Endothelial cell of umbilical vein (primary cell): ENCODE results near the gene PTPRE. TPM values are rescaled to one million over a fixed set of nuclear protein-coding genes. Genes with fewer than 3 reads are reported as not detected.
A peak's percentile ranks its signal among the peaks of the same experiment; 100 is the strongest.

ENCODE experiments used
- BruUV-seq: library from RNA; stranded (reverse); fragments of 400-500 nt; replicated peaks from 2 replicates; lab custom pipeline; 2021; lab: Mats Ljungman, UMichigan
- CTCF ChIA-PET: fragments of 300-600, 350-600 bp; sonication (Branson Sonifier 250); formaldehyde crosslinking; loops from one replicate; lab custom pipeline; 2021; ENCODE audit warnings: antibody characterized with exemption, inconsistent platforms; lab: Charles Lee
- POLR2A ChIA-PET: fragments of 300-600, 350-600 bp; sonication (Branson Sonifier 250); formaldehyde crosslinking; loops from one replicate; lab custom pipeline; 2021; ENCODE audit warnings: antibody characterized with exemption, inconsistent platforms; lab: Charles Lee
- DNase-seq: peaks from one replicate; pipeline ENCODE4 v3.0.0-alpha.2; 2011; ENCODE audit warnings: low read depth, low spot score
- FAIRE-seq: peaks from 2 replicates; lab custom pipeline; 2011; peaks lifted over from hg19 to GRCh38; lab: Jason Lieb, UNC
- H2AFZ ChIP-seq: 2 replicates; pipeline ENCODE4 v1.6.0; 2012; ENCODE audit warnings: low read depth, low read length, control low read depth, inconsistent platforms
- H3K27ac ChIP-seq: 2 replicates; pipeline ENCODE4 v1.5.1; 2011; ENCODE audit warnings: low read depth, mild to moderate bottlenecking, control low read depth, low read length, moderate library complexity; ENCODE audit not compliant: insufficient read depth
- H3K27me3 ChIP-seq, 2 experiments: 2 replicates each; pipeline versions ENCODE4 v1.6.0 to v1.6.1; 2011; ENCODE audit warnings: low read length in 2 of 2, mixed read lengths in 1 of 2; ENCODE audit not compliant: control insufficient read depth in 2 of 2, insufficient read depth in 2 of 2
- H3K36me3 ChIP-seq, 2 experiments: 2 replicates in 1 of 2; 3 replicates in 1 of 2; pipeline ENCODE4 v1.5.1; 2011; ENCODE audit warnings: low read length in 2 of 2, mild to moderate bottlenecking in 1 of 2, moderate library complexity in 1 of 2; ENCODE audit not compliant: control insufficient read depth in 2 of 2, insufficient read depth in 2 of 2; ENCODE audit errors: extremely low read depth in 1 of 2
- H3K4me1 ChIP-seq: 3 replicates; pipeline ENCODE4 v1.5.1; 2011; ENCODE audit warnings: mild to moderate bottlenecking, low read length; ENCODE audit not compliant: control insufficient read depth, insufficient read depth; ENCODE audit errors: extremely low read depth
- H3K4me2 ChIP-seq: 2 replicates; pipeline ENCODE4 v1.6.1; 2011; ENCODE audit warnings: low read length, control low read depth, mixed read lengths; ENCODE audit not compliant: insufficient read depth
- H3K4me3 ChIP-seq, 3 experiments: fragments of 200-600 bp in 1 of 3; sonication (generic), shearing (Covaris generic) in 1 of 3; replicated peaks in 1 of 3; 2 replicates each; pipeline ENCODE4 v1.5.1; 2011 to 2016; ENCODE audit warnings: control low read depth in 3 of 3, low read length in 3 of 3, mild to moderate bottlenecking in 2 of 3, inconsistent platforms in 1 of 3, low read depth in 1 of 3, moderate library complexity in 1 of 3; ENCODE audit not compliant: insufficient read depth in 1 of 3
- H3K79me2 ChIP-seq: 2 replicates; pipeline ENCODE4 v1.6.0; 2012; ENCODE audit warnings: low read length, inconsistent platforms; ENCODE audit not compliant: control insufficient read depth, insufficient read depth
- H3K9ac ChIP-seq: replicated peaks from 2 replicates; pipeline ENCODE3; 2011; ENCODE audit warnings: low read length, control low read depth; ENCODE audit not compliant: insufficient read depth; ENCODE audit errors: extremely low read depth
- H3K9me1 ChIP-seq: replicated peaks from 3 replicates; pipeline ENCODE4 v1.6.0; 2011; ENCODE audit warnings: mild to moderate bottlenecking, low read length; ENCODE audit not compliant: control insufficient read depth, insufficient read depth; ENCODE audit errors: extremely low read depth
- H3K9me3 ChIP-seq: replicated peaks from 2 replicates; pipeline ENCODE4 v1.5.1; 2012; ENCODE audit warnings: low read length, inconsistent platforms; ENCODE audit not compliant: control insufficient read depth, insufficient read depth
- H4K20me1 ChIP-seq: replicated peaks from 2 replicates; pipeline ENCODE3; 2011; ENCODE audit warnings: mild to moderate bottlenecking, low read length; ENCODE audit not compliant: control insufficient read depth, insufficient read depth; ENCODE audit errors: extremely low read depth
- CTCF ChIP-seq, 2 donors: IDR thresholded peaks; 1 replicate in 1 of 2; 2 replicates in 1 of 2; pipeline ENCODE4 v1.5.1; 2011; ENCODE audit warnings: low read length in 2 of 2, mild to moderate bottlenecking in 2 of 2, moderate library complexity in 2 of 2, control low read depth in 1 of 2, inconsistent platforms in 1 of 2, low read depth in 1 of 2; ENCODE audit not compliant: insufficient read depth in 1 of 2; ENCODE audit errors: extremely low read depth in 1 of 2
- EZH2 ChIP-seq: IDR thresholded peaks from 2 replicates; pipeline ENCODE4 v1.6.1; 2012; ENCODE audit warnings: borderline replicate concordance, low read depth, mild to moderate bottlenecking, moderate library complexity, low read length, inconsistent platforms; ENCODE audit not compliant: severe bottlenecking
- FOS ChIP-seq: IDR thresholded peaks from 2 replicates; pipeline ENCODE4 v1.6.1; 2011; ENCODE audit warnings: mild to moderate bottlenecking, low read length, moderate library complexity, borderline replicate concordance; ENCODE audit not compliant: insufficient read depth
- JUN ChIP-seq: IDR thresholded peaks from 2 replicates; pipeline ENCODE4 v1.6.1; 2011; ENCODE audit warnings: borderline replicate concordance, low read depth; ENCODE audit not compliant: insufficient read length, insufficient read depth
- MAX ChIP-seq: IDR thresholded peaks from 2 replicates; pipeline ENCODE4 v1.6.1; 2011; ENCODE audit not compliant: insufficient read depth, insufficient read length
- MYC ChIP-seq: IDR thresholded peaks from one replicate; pipeline ENCODE4 v1.6.1; 2011; ENCODE audit warnings: mild to moderate bottlenecking, low read depth, low read length
- POLR2A ChIP-seq: IDR thresholded peaks from 2 replicates; pipeline ENCODE4 v1.6.1; 2012; ENCODE audit warnings: low read depth, mild to moderate bottlenecking, control low read depth, low read length
- POLR2AphosphoS5 ChIP-seq: IDR thresholded peaks from 2 replicates; pipeline ENCODE4 v1.6.1; 2012; ENCODE audit warnings: low read depth, mild to moderate bottlenecking, control low read depth, low read length, moderate library complexity; ENCODE audit not compliant: insufficient read depth
- dilution Hi-C: fragments of 300-500 bp; cut with MboI; formaldehyde crosslinking; loops from one replicate; pipeline ENCODE4 v1.15.0; 2019; ENCODE audit warnings: low sequenced_read_pairs; ENCODE audit not compliant: extremely low pct_ligation_motif_present
- intact Hi-C: fragments of 100-400 bp; cut with micrococcal nuclease; formaldehyde crosslinking; loops from one replicate; pipeline ENCODE4 v1.10.0; 2022
- polyA plus RNA-seq, 4 experiments: library from polyadenylated mRNA; depleted of rRNA in 3 of 4; stranded (reverse) in 3 of 4; unstranded in 1 of 4; fragments of >200 nt; gene quantifications; 2 replicates each; pipeline versions ENCODE4 v1.2.1 to v1.2.3, GENCODE V29; 2011 to 2012; ENCODE audit warnings: missing spikeins in 1 of 4
- total RNA-seq: library from RNA; stranded (reverse); gene quantifications from 2 replicates; pipeline ENCODE4 v1.2.3, GENCODE V29; 2021

The PTPRE gene
- total and polyA plus RNA-seq, 2 donors (not counting 3 experiments of a cell fraction or from before 2014, with no cell fraction given) = 37.3 to 116 TPM

GRCh38 chr10:127875916-127876315, 31.0 kb upstream of the PTPRE start:
- Histone ChIP-seq H3K4me2 (peak overlapping the region; percentile 45), H3K4me1 (peaks cover 5% of the 10 kb centered on the region), H2AFZ (no peak overlapping the region), H3K27ac (no peak overlapping the region), H3K79me2 (no peaks in the 10 kb centered on the region), H4K20me1 (no peaks in the 10 kb centered on the region), H3K36me3 (no peaks in the 10 kb centered on the region), H3K9me1 (no peaks in the 10 kb centered on the region), H3K27me3 (no peaks in the 10 kb centered on the region), H3K4me3 (no peak overlapping the region), H3K9ac (no peak overlapping the region), H3K9me3 (no peaks in the 10 kb centered on the region)
- DNase-seq = peak; percentile 11
- BruUV-seq = no TSS peak
- CTCF ChIA-PET = interaction anchor here (1.1 to 2.1 kb wide), 2 partner anchors 136 to 160 kb away, joined by 6 to 8 read pairs; no protein-coding TSS in a partner anchor
- POLR2A ChIA-PET = no interaction called here
- no peak for FAIRE-seq
- intact Hi-C loops = no loop called here
- TF ChIP-seq MYC (no peak), POLR2A (no peak), EZH2 (peak; percentile 32), POLR2AphosphoS5 (no peak), FOS (no peak), CTCF (IDR thresholded peaks at IDR 0.05; ENCODE audit: extremely low read depth in 1 of 2, insufficient read depth in 1 of 2, low read depth in 1 of 2, low read length in 2 of 2) (no peak), JUN (no peak), MAX (no peak)
- dilution Hi-C loops = no loop called here
